ENCODE measurements around the gene UBE2G1. TPM values are rescaled to one million over a fixed set of nuclear protein-coding genes. Genes with fewer than 3 reads are reported as not detected.

The UBE2G1 gene
- total and polyA plus RNA-seq, 4 donors = 19.9 to 25.3 (median 21.3) TPM

DNA sequence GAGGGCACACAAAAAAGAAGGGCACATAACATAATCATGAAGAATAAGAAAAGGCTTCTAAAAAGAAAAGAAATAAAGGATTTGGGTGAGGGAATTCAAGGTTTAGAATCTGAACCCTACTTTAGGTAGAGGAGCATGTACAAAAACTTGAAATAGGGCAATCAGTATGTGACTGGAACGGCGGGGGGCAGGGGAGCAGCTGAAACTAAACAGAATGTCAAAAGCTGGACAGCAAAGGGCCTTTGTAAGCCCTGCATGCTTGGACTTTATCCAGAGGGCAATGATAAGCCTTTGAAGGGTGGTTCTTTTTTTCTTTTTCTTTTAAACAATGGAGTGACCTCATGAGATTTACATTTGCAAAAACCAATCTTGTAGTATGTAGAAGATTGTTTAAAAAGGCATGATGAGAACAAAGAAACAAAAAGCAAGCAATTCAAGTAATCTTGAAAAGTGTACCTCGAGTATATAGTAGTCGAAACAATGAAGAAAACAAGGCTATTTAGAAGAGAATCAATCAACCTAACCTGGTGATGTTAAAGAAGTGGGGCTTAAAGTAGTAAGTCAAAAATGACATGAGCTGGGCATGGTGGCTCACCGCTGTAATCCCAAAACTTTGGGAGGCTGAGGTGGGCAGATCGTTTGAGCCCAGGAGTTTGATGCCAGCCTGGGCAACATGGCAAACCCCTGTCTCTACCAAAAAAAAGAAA, 56.0 kb downstream of the UBE2G1 start:
- no peak for DNase-seq (ENCODE audit: low spot score)
- H3K27ac ChIP-seq (ENCODE audit: low read depth in 1 of 2, low read length in 2 of 2) = no peak overlapping the region
- no peak overlapping the region for H3K4me3 ChIP-seq (ENCODE audit: low read depth in 1 of 3, low read length in 3 of 3)
- no peaks in the 10 kb centered on the region for H3K9me3 ChIP-seq (ENCODE audit: control insufficient read depth in 4 of 4, low read length in 3 of 4)
- TF ChIP-seq, protein P1, sequence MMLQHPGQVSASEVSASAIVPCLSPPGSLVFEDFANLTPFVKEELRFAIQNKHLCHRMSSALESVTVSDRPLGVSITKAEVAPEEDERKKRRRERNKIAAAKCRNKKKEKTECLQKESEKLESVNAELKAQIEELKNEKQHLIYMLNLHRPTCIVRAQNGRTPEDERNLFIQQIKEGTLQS (IDR thresholded peaks at IDR 0.05) = no peak
- TF ChIP-seq, protein P2, sequence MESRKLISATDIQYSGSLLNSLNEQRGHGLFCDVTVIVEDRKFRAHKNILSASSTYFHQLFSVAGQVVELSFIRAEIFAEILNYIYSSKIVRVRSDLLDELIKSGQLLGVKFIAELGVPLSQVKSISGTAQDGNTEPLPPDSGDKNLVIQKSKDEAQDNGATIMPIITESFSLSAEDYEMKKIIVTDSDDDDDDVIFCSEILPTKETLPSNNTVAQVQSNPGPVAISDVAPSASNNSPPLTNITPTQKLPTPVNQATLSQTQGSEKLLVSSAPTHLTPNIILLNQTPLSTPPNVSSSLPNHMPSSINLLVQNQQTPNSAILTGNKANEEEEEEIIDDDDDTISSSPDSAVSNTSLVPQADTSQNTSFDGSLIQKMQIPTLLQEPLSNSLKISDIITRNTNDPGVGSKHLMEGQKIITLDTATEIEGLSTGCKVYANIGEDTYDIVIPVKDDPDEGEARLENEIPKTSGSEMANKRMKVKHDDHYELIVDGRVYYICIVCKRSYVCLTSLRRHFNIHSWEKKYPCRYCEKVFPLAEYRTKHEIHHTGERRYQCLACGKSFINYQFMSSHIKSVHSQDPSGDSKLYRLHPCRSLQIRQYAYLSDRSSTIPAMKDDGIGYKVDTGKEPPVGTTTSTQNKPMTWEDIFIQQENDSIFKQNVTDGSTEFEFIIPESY (IDR thresholded peaks at IDR 0.05) = peak; percentile 24
- no peak for TF ChIP-seq FOXA2 (IDR thresholded peaks at IDR 0.05)
- TF ChIP-seq TAF1 (conservative IDR thresholded peaks at IDR 0.05) = no peak
- TF ChIP-seq, protein P3, sequence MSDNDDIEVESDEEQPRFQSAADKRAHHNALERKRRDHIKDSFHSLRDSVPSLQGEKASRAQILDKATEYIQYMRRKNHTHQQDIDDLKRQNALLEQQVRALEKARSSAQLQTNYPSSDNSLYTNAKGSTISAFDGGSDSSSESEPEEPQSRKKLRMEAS (IDR thresholded peaks at IDR 0.05) = no peak
- no peak for TF ChIP-seq SP1 (IDR thresholded peaks at IDR 0.05)
- TF ChIP-seq, protein P4, sequence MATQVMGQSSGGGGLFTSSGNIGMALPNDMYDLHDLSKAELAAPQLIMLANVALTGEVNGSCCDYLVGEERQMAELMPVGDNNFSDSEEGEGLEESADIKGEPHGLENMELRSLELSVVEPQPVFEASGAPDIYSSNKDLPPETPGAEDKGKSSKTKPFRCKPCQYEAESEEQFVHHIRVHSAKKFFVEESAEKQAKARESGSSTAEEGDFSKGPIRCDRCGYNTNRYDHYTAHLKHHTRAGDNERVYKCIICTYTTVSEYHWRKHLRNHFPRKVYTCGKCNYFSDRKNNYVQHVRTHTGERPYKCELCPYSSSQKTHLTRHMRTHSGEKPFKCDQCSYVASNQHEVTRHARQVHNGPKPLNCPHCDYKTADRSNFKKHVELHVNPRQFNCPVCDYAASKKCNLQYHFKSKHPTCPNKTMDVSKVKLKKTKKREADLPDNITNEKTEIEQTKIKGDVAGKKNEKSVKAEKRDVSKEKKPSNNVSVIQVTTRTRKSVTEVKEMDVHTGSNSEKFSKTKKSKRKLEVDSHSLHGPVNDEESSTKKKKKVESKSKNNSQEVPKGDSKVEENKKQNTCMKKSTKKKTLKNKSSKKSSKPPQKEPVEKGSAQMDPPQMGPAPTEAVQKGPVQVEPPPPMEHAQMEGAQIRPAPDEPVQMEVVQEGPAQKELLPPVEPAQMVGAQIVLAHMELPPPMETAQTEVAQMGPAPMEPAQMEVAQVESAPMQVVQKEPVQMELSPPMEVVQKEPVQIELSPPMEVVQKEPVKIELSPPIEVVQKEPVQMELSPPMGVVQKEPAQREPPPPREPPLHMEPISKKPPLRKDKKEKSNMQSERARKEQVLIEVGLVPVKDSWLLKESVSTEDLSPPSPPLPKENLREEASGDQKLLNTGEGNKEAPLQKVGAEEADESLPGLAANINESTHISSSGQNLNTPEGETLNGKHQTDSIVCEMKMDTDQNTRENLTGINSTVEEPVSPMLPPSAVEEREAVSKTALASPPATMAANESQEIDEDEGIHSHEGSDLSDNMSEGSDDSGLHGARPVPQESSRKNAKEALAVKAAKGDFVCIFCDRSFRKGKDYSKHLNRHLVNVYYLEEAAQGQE (IDR thresholded peaks at IDR 0.05) = peak; percentile 98
- no peak for TF ChIP-seq EGR1 (IDR thresholded peaks at IDR 0.05; ENCODE audit: low read depth in 2 of 2)
- TF ChIP-seq HNF4G (IDR thresholded peaks at IDR 0.05) = peak; percentile 66
- no peak for TF ChIP-seq FOXA1 (IDR thresholded peaks at IDR 0.05)
- peak in 1 of 2 donors; percentile 16 for TF ChIP-seq JUND (IDR thresholded peaks at IDR 0.05)
- peak; percentile 16 for TF ChIP-seq YY1 (IDR thresholded peaks at IDR 0.05)
- peak; percentile 17 for TF ChIP-seq NR2F2 (IDR thresholded peaks at IDR 0.05)
- TF ChIP-seq, protein P5, sequence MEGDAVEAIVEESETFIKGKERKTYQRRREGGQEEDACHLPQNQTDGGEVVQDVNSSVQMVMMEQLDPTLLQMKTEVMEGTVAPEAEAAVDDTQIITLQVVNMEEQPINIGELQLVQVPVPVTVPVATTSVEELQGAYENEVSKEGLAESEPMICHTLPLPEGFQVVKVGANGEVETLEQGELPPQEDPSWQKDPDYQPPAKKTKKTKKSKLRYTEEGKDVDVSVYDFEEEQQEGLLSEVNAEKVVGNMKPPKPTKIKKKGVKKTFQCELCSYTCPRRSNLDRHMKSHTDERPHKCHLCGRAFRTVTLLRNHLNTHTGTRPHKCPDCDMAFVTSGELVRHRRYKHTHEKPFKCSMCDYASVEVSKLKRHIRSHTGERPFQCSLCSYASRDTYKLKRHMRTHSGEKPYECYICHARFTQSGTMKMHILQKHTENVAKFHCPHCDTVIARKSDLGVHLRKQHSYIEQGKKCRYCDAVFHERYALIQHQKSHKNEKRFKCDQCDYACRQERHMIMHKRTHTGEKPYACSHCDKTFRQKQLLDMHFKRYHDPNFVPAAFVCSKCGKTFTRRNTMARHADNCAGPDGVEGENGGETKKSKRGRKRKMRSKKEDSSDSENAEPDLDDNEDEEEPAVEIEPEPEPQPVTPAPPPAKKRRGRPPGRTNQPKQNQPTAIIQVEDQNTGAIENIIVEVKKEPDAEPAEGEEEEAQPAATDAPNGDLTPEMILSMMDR (IDR thresholded peaks at IDR 0.05; ENCODE audit: low read depth, low read length, missing input control) = no peak
- peak in 1 of 2 donors; percentile 35 for TF ChIP-seq RAD21 (IDR thresholded peaks at IDR 0.05)
- TF ChIP-seq HNF4A (conservative IDR thresholded peaks at IDR 0.05) = peak; percentile 85 to 93
- no peak for TF ChIP-seq GABPA (IDR thresholded peaks at IDR 0.05 in 1 of 2, conservative IDR thresholded peaks at IDR 0.05 in 1 of 2)
- peak; percentile 47 to 51 for TF ChIP-seq RXRA (IDR thresholded peaks at IDR 0.05)
- H3K36me3 ChIP-seq (ENCODE audit: control insufficient read depth in 4 of 4, insufficient read depth in 3 of 4, low read depth in 1 of 4, low read length in 3 of 4) = peaks cover 0 to 2% (median 0%) of the 10 kb centered on the region in 4 donors
- peaks cover 2 to 36% (median 25%) of the 10 kb centered on the region in 4 donors for H3K4me1 ChIP-seq (ENCODE audit: control insufficient read depth in 4 of 4, insufficient read depth in 4 of 4, low read length in 3 of 4)
- WGBS = 62% methylated on average over 6 of the region's 6 CpGs
- no peaks in the 10 kb centered on the region for H3K27me3 ChIP-seq (ENCODE audit: control insufficient read depth in 4 of 4, insufficient read depth in 4 of 4, low read length in 3 of 4)
- H3K9ac ChIP-seq (ENCODE audit: low read depth in 1 of 2, low read length in 2 of 2) = no peak overlapping the region

All from liver (tissue), 9 donors.